Vagina (tissue), 2 donors: ENCODE results near the gene S100A8.

Experiments used
- CTCF ChIP-seq, 3 experiments: fragments of 450-650 bp in 2 of 3; fragments of 200-600 bp in 1 of 3; sonication (generic) in 1 of 3; IDR thresholded peaks; one replicate each; pipeline ENCODE4 v1.5.1; 2017 to 2019; ENCODE audit warnings: antibody characterized with exemption in 3 of 3, mild to moderate bottlenecking in 2 of 3, moderate library complexity in 2 of 3
- POLR2A ChIP-seq, 2 donors: fragments of 450-650 bp; IDR thresholded peaks; one replicate each; pipeline ENCODE4 v1.6.1; 2017; ENCODE audit warnings: antibody characterized with exemption in 2 of 2, mild to moderate bottlenecking in 2 of 2, moderate library complexity in 2 of 2
- POLR2AphosphoS5 ChIP-seq, 2 donors: sonication (generic); formaldehyde crosslinking; IDR thresholded peaks; one replicate each; pipeline ENCODE4 v1.9.0; 2017; ENCODE audit warnings: antibody characterized with exemption in 2 of 2, mild to moderate bottlenecking in 2 of 2, low read depth in 1 of 2; ENCODE audit not compliant: insufficient read depth in 1 of 2

GRCh38 chr1:153431002-153431401 is 40.1 kb upstream of the S100A8 start:
- TF ChIP-seq CTCF (IDR thresholded peaks at IDR 0.05): no peak
- TF ChIP-seq POLR2A (IDR thresholded peaks at IDR 0.05): no peak
- no peak for TF ChIP-seq POLR2AphosphoS5 (IDR thresholded peaks at IDR 0.05; ENCODE audit: insufficient read depth in 1 of 2, low read depth in 1 of 2)
